HG03378 (cell line): ENCODE results near the gene DST.

Experiments
- ATAC-seq: cut with Tn5 transposase; IDR thresholded peaks from one replicate; pipeline ENCODE4 v1.9.1; 2021; ENCODE audit warnings: mild to moderate bottlenecking, moderate library complexity; ENCODE audit not compliant: unreplicated experiment

DST gene

GRCh38 chr6:56539527-56540105, 103.1 kb downstream of the DST start:
- ATAC-seq = no peak

GRCh38 chr6:56538851-56539250, 103.8 kb downstream of the DST start:
- no peak for ATAC-seq

GRCh38 chr6:56537223-56537770, 105.4 kb downstream of the DST start:
- no peak for ATAC-seq

- ATAC-seq = no peak
Measured at GRCh38 chr6:56536536-56536935, 106.2 kb downstream of the DST start.

GRCh38 chr6:56535626-56536025, 107.1 kb downstream of the DST start:
- no peak for ATAC-seq

GRCh38 chr6:56534680-56535419, 107.8 kb downstream of the DST start:
- no peak for ATAC-seq

- peak; percentile 42 for ATAC-seq
Measured at GRCh38 chr6:56532766-56533551, 109.7 kb downstream of the DST start.

- no peak for ATAC-seq
Measured at GRCh38 chr6:56531839-56532595, 110.7 kb downstream of the DST start.

GRCh38 chr6:56529594-56530191, 113.0 kb downstream of the DST start:
- no peak for ATAC-seq

GRCh38 chr6:56528412-56528841, 114.3 kb downstream of the DST start:
- ATAC-seq = no peak

GRCh38 chr6:56527934-56528333, 114.8 kb downstream of the DST start:
- no peak for ATAC-seq

- ATAC-seq = no peak
Measured at GRCh38 chr6:56526860-56527544, 115.7 kb downstream of the DST start.

GRCh38 chr6:56525974-56526789, 116.5 kb downstream of the DST start:
- no peak for ATAC-seq

- ATAC-seq = no peak
Measured at GRCh38 chr6:56524891-56525703, 117.6 kb downstream of the DST start.

GRCh38 chr6:56522495-56523270, 120.0 kb downstream of the DST start:
- ATAC-seq = no peak

GRCh38 chr6:56521976-56522375, 120.7 kb downstream of the DST start:
- ATAC-seq = no peak

- ATAC-seq = no peak
Measured at GRCh38 chr6:56521454-56521853, 121.2 kb downstream of the DST start.
